HG03139 (cell line): ENCODE measurements around the gene BBX.

ENCODE experiments used
- ATAC-seq: cut with Tn5 transposase; IDR thresholded peaks from one replicate; pipeline ENCODE4 v1.9.1; 2021; ENCODE audit not compliant: unreplicated experiment

The BBX gene

DNA sequence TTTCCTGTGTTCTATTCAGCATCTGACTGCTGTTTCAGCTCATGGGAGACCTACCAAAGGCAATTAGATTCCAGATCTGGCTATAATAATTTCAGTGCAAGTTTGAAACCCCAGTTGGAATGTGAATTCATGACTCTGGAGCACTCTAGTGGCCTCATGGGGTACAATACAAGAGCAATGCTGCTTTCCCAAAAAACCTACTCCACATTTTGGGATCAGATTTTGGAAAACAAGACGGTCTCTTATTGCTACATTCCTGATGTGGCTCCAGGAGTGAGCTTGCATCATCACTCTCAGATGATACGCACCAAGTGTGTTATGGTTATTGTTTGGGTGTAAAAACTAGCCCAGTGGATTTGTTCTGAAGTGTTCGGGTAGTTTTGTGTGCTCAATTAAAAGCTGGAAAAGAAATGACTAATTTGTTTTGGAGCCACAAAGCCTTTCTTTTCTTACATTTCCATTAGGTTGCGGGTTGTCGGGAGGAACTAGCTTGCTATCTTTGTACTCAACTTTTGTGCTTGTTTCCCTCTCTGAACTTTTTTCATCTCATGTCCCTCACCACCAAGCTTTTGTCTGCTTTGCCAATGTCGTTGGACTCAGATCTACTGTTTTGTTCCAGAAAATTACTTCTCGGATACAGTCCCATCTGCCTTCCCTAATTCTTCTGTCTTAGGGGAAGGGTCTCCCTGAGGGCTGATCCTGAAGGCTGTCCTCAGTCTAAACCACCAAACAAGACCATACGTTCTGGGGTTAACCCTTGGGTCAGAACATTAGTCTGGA lies 272.1 kb downstream of the BBX start:
- no peak for ATAC-seq

GRCh38 chr3:107795514-107796094 lies 272.8 kb downstream of the BBX start:
- no peak for ATAC-seq

- ATAC-seq: no peak
Measured at GRCh38 chr3:107796791-107797190, 274.0 kb downstream of the BBX start.

GRCh38 chr3:107797586-107797985 lies 274.8 kb downstream of the BBX start:
- no peak for ATAC-seq

DNA sequence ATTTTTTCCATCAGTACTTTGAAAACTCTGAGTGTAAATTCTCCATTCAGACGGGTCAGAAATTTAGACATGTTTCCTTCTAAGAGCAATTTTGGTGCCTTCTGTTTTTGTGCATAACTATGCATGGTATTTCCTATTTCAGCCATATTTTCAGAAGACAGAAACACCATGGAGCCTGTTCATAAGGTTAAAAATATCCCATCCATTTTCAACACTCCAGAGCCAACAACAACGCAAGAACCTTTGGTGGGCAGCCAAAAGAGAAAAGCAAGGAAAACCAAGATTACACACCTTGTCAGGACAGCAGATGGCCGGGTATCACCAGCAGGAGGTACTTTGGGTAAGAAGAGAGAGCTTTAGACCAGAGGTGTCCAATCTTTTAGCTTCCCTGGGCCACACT lies 275.6 kb downstream of the BBX start:
- no peak for ATAC-seq

DNA sequence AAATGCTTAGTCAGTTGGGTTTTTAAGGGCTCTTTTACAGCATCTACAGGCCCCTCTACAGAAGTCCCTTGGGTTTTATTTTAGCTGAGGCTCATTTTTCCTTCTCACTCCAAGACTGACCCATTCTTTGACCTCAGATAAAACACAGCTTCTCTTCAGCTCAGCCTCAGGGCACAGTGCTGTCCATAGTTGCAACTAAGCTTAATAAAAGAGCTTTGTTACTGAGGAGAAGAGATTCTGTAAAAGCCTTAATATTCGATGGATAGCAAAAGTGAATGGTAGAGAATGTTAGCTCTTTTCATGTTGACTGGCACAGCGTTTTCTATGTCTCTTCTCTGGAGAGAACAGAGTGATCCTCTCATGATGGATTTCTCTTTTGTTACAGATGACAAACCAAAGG lies 277.9 kb downstream of the BBX start:
- no peak for ATAC-seq

- ATAC-seq: no peak
Measured at GRCh38 chr3:107803170-107803569, 280.4 kb downstream of the BBX start.

- ATAC-seq: no peak
Measured at GRCh38 chr3:107806021-107806420, 283.3 kb downstream of the BBX start.

DNA sequence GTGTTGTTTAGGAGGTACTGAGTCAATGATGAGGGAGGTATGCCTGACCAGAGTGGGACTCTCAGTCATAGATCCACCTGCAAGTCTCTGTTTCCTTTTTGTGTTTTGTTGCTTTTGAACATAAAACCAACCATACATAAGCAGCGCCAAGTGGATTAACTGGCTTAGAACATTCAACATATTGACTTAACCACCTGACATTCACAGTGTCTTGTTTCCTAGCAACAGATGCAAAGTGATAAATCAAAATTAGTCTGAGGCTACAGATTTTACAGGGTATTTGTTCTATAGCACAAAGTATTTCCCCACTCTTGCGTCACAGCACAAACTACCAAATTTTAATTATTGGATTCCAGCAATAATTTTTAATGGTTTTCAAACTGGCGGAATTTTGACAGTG lies 283.8 kb downstream of the BBX start:
- ATAC-seq: no peak

DNA sequence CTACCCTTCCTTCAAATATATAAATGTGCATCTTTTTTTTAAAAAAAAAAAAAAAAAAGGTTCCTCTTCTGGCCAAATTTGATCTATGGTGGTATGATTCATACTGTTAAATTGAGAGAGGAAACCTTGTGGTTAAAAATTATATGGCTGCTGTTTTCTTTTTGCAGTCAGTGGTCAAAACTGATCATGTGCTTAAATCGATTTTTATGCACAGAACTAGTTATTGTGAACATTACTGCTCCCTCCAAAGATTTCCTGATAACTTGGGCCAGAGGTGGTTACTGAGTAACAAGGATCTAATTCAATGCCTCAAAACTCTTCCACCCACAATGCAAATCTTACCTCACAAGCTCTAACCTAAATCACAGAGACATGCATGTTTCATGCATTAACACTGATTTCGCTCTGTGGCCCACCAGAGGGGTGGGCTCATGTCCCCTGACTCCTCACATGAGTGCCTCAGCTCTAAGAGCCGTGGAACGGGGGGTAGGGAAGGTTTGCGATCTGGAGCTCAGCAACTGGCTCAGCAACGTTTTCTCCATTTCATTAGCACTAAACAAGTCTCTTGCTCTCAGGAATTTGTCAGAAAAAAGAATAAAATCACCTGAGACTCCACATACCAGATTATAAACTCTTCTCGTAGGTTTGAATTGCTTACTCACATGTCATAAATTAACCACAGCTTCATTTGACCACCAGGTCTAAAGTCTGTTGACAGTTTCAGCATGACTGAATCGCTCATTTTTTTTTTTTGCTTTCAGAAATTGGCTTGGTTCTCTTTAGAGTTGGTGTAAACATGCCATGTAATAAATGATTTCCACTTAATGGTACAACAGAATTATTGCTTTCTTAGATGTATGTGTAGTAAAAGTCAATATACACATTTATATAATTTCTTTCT lies 287.7 kb downstream of the BBX start:
- ATAC-seq: no peak

GRCh38 chr3:107813026-107813425 lies 290.3 kb downstream of the BBX start:
- no peak for ATAC-seq

DNA sequence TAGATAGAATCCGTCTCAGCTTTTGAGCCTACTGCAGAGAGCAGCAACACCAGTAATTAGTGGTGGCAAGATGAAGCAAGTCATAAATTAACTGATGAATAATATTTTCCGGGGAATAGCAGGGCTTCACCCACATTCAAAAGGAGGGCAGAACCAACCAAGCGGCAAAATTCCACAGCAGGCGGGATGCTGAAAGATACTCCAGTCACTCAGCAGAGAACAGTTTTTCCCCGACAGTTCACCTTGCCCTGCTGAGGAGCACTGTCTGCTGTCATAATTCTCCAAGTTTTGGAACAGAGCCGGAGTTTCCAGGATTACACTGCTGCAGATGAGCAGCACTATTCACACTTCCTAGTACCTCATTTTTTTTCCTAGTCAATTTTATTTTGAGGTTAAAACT lies 293.3 kb downstream of the BBX start:
- ATAC-seq: no peak

- no peak for ATAC-seq
Measured at GRCh38 chr3:107817076-107817475, 294.3 kb downstream of the BBX start.

DNA sequence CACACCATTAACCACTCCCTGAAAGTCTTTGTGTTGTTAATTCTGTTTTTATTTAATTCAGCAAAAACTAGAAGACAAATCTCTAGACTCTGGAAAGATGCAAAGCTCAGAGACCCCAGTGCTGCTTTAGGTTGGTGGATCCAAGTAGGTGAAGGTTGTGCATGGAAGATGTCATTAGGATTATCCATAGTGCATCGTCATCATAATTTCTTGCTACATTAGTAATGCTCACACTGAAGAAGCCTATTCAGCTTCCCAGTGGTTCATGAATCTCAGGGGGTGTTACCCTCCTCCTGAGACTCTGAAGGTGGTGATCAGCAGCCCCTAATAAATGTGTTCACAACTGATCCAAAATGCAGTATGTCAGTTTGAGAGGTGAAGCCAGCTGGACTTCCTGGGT lies 295.3 kb downstream of the BBX start:
- no peak for ATAC-seq

DNA sequence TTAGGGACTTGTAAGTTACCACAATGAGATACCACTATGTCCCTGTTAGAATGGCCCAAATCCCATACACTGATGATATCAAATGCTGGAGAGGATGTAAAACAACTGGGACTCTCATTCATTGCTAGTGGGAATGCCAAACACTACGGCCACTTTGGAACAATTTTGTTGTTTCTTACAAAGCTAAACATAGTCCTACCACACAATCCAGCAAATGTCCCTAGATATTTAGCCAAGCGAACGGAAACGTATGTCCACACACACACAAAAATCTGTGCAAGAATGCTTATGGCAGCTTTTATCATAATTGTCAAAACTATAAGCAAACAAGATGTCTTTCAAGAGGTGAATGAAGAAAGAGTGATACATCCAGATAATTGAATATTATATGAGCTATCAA lies 296.9 kb downstream of the BBX start:
- no peak for ATAC-seq

- no peak for ATAC-seq
Measured at GRCh38 chr3:107822308-107822707, 299.5 kb downstream of the BBX start.

DNA sequence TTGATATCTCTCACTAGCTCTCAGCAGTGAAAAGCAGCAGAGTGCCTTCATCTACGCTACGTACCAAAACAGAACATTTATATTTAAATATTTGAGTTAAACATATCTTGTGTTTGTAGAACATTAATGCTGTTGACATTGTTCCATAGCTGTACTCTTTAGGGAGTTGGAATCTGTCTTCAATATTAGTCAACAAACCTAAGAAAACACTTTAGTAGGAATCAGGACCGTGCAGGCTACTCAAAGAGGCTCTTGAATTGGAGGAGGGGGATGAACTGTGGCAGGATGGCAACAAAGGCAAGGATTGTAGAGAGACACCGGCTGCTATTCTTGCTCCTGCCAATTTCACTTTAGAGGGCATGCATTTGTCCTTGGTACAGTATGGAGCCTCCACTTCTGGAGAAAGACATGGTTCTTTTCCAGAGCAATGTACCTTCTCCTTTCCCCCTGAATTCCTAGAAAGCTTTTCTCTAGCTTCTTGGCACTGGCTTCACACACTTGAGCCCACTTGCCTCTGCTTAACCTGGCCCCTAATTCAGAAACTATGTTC lies 302.1 kb downstream of the BBX start:
- ATAC-seq: no peak

- ATAC-seq: no peak
Measured at GRCh38 chr3:107825556-107825955, 302.8 kb downstream of the BBX start.

GRCh38 chr3:107826727-107827126 lies 304.0 kb downstream of the BBX start:
- no peak for ATAC-seq

- no peak for ATAC-seq
Measured at GRCh38 chr3:107829185-107829584, 306.4 kb downstream of the BBX start.

GRCh38 chr3:107831590-107831989 lies 308.8 kb downstream of the BBX start:
- no peak for ATAC-seq

DNA sequence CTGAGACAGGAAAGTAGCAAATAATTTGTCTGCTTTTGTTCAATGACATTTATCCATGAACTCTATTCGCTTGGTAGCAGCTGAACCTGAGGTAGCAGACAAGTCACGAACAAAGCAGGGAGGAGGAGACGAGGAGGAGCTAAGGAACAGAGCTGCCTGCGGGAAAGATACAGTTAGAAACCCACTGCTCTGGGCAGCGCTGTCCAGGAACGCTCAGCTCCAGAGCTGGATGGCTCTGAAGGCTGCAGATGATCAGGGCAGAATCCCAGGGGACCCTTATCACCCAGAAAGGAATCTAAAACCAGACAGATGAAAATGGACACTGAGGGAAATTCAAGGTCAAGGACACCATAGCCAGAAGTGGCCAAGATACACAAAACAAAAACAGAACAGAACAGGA lies 310.3 kb downstream of the BBX start:
- no peak for ATAC-seq
